ENCODE results near the gene GRIN2D. TPM values are rescaled to one million over a fixed set of nuclear protein-coding genes. Genes with fewer than 3 reads are reported as not detected.

GRIN2D gene
- total RNA-seq, 6 experiments from 2014 or later = 0.09 to 0.29 (median 0.22) TPM

DNA sequence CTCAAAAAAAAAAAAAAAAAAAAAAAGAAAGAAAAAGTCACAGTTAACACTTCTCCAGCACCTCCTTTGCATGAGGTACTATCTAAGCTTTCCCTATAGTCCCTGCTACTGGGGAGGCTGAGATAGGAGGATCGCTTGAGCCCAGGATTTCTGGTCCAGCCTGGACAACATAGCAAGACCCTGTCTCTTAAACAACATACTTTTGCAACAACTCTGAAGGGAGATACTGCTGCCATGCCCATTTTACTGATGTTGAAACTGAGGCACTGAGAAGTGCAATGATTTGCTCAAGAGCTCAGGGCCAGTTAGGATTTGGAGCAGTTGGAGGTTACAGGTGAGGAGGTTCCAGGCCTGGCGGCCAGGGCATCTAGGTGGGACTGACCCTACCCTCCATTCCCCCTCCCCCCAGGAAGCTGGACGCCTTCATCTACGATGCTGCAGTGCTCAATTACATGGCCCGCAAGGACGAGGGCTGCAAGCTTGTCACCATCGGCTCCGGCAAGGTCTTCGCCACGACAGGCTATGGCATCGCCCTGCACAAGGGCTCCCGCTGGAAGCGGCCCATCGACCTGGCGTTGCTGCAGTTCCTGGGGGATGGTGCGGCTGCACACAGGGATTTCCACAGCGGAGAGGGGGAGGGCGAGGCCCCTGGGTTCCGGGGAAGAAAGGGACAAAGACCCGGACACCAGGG, 48.0 kb downstream of the GRIN2D start:
- TF ChIP-seq POLR2A (IDR thresholded peaks at IDR 0.05) = no peak
- Histone ChIP-seq H3K9me3 (no peaks in the 10 kb centered on the region), H3K4me3 (no peak overlapping the region), H3K27ac (no peak overlapping the region), H3K4me1 (peaks cover 0 to 15% (median 6%) of the 10 kb centered on the region in 4 donors), H3K27me3 (peaks cover 0 to 5% of the 10 kb centered on the region in 2 donors), H3K36me3 (no peaks in the 10 kb centered on the region)
- WGBS (ENCODE audit: insufficient coverage, low coverage, low lambda C conversion rate, missing lambda C conversion rate) = 93% methylated on average over 3 of the region's 20 CpGs
- intact Hi-C loops (cut with DNase I) = no loop called here
- ATAC-seq (no peak), DNase-seq (no peak)

DNA sequence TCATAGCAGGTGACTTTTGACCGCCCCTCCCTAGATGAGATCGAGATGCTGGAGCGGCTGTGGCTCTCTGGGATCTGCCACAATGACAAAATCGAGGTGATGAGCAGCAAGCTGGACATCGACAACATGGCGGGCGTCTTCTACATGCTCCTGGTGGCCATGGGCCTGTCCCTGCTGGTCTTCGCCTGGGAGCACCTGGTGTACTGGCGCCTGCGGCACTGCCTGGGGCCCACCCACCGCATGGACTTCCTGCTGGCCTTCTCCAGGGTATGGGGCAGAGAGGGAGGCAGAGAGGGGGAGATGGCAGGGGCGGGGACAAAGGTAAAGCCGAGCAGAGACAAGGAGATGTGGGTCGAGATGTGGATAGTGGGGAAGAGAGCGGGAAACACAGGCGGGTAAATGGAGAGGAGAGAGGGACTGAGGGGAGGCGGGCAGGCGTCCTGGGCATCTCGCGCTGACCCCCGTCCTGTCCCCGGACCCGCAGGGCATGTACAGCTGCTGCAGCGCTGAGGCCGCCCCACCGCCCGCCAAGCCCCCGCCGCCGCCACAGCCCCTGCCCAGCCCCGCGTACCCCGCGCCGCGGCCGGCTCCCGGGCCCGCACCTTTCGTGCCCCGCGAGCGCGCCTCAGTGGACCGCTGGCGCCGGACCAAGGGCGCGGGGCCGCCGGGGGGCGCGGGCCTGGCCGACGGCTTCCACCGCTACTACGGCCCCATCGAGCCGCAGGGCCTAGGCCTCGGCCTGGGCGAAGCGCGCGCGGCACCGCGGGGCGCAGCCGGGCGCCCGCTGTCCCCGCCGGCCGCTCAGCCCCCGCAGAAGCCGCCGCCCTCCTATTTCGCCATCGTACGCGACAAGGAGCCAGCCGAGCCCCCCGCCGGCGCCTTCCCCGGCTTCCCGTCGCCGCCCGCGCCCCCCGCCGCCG, 48.9 kb downstream of the GRIN2D start:
- intact Hi-C loops (cut with DNase I) = no loop called here
- WGBS (ENCODE audit: insufficient coverage, low coverage, low lambda C conversion rate, missing lambda C conversion rate) = 79% methylated on average over 13 of the region's 94 CpGs

DNA sequence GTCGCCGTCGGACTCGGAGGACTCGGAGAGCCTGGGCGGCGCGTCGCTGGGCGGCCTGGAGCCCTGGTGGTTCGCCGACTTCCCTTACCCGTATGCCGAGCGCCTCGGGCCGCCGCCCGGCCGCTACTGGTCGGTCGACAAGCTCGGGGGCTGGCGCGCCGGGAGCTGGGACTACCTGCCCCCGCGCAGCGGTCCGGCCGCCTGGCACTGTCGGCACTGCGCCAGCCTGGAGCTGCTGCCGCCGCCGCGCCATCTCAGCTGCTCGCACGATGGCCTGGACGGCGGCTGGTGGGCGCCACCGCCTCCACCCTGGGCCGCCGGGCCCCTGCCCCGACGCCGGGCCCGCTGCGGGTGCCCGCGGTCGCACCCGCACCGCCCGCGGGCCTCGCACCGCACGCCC, 49.8 kb downstream of the GRIN2D start:
- H3K27me3 ChIP-seq = peaks cover 0 to 5% of the 10 kb centered on the region in 2 donors
- DNase-seq (no peak), ATAC-seq (no peak)
- TF ChIP-seq POLR2A (IDR thresholded peaks at IDR 0.05) = no peak
- TF ChIP-seq, protein P1, sequence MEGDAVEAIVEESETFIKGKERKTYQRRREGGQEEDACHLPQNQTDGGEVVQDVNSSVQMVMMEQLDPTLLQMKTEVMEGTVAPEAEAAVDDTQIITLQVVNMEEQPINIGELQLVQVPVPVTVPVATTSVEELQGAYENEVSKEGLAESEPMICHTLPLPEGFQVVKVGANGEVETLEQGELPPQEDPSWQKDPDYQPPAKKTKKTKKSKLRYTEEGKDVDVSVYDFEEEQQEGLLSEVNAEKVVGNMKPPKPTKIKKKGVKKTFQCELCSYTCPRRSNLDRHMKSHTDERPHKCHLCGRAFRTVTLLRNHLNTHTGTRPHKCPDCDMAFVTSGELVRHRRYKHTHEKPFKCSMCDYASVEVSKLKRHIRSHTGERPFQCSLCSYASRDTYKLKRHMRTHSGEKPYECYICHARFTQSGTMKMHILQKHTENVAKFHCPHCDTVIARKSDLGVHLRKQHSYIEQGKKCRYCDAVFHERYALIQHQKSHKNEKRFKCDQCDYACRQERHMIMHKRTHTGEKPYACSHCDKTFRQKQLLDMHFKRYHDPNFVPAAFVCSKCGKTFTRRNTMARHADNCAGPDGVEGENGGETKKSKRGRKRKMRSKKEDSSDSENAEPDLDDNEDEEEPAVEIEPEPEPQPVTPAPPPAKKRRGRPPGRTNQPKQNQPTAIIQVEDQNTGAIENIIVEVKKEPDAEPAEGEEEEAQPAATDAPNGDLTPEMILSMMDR (IDR thresholded peaks at IDR 0.05) = no peak
- H3K36me3 ChIP-seq = peaks cover 0 to 12% (median 3%) of the 10 kb centered on the region in 4 donors
- no peak overlapping the region for H3K27ac ChIP-seq
- H3K4me1 ChIP-seq = peaks cover 0 to 17% (median 8%) of the 10 kb centered on the region in 4 donors
- peak overlapping the region in 1 of 3 donors; percentile 16 for H3K4me3 ChIP-seq
- 8% methylated on average over 5 of the region's 60 CpGs for WGBS (ENCODE audit: insufficient coverage, low coverage, low lambda C conversion rate, missing lambda C conversion rate)
- no peaks in the 10 kb centered on the region for H3K9me3 ChIP-seq
- intact Hi-C loops (cut with DNase I) = no loop called here

More for the DNA sequence above, 48.9 kb downstream of the GRIN2D start:
- no peak for TF ChIP-seq POLR2A (IDR thresholded peaks at IDR 0.05)
- TF ChIP-seq, protein P1 (IDR thresholded peaks at IDR 0.05) = no peak
- Histone ChIP-seq H3K4me1 (peaks cover 0 to 17% (median 8%) of the 10 kb centered on the region in 4 donors), H3K36me3 (peaks cover 0 to 4% (median 2%) of the 10 kb centered on the region in 4 donors), H3K9me3 (no peaks in the 10 kb centered on the region), H3K4me3 (no peak overlapping the region), H3K27ac (no peak overlapping the region), H3K27me3 (peaks cover 0 to 5% of the 10 kb centered on the region in 2 donors)
- no peak for DNase-seq
- no peak for ATAC-seq

Other genes with a start within 250 kb of the GRIN2D start
- 10 to 100 TPM in 2 of 6 experiments, 1 to 10 TPM in 4; 5.2 to 16.6 (median 7.7) TPM for gene LIG1, start 223.3 kb upstream of the GRIN2D start, total RNA-seq
- 1 to 10 TPM; 1.5 to 2.5 (median 2.0) TPM for gene ZSWIM9, start 223.0 kb upstream of the GRIN2D start, total RNA-seq
- gene CARD8, start 137.8 kb upstream of the GRIN2D start, total RNA-seq = 10 to 100 TPM; 15.4 to 24.5 (median 19.8) TPM
- gene ZNF114, start 123.6 kb upstream of the GRIN2D start, total RNA-seq = under 1 TPM in 1 of 6 experiments, not detected in 5; 0.49 TPM
- gene EMP3, start 68.1 kb upstream of the GRIN2D start, total RNA-seq = 10 to 100 TPM in 1 of 6 experiments, 1 to 10 TPM in 5; 2.8 to 14.2 (median 5.6) TPM
- gene TMEM143, start 29.7 kb upstream of the GRIN2D start, total RNA-seq = 10 to 100 TPM in 3 of 6 experiments, 1 to 10 TPM in 3; 6.5 to 15.1 (median 9.8) TPM
- under 1 TPM in 1 of 6 experiments, not detected in 5; 0.80 TPM for gene SYNGR4, start 29.3 kb upstream of the GRIN2D start, total RNA-seq
- 10 to 100 TPM; 69.1 to 83.1 (median 77.1) TPM for gene KDELR1, start 2.1 kb upstream of the GRIN2D start, total RNA-seq
- 10 to 100 TPM; 14.7 to 31.0 (median 17.6) TPM for gene GRWD1, start 52.3 kb downstream of the GRIN2D start, total RNA-seq
- gene KCNJ14, start 61.9 kb downstream of the GRIN2D start, total RNA-seq = under 1 TPM; 0.22 to 0.44 (median 0.31) TPM
- 10 to 100 TPM in 5 of 6 experiments, 1 to 10 TPM in 1; 7.7 to 22.7 (median 13.5) TPM for gene CYTH2, start 75.7 kb downstream of the GRIN2D start, total RNA-seq
- gene LMTK3, start 118.2 kb downstream of the GRIN2D start, total RNA-seq = under 1 TPM in 5 of 6 experiments, not detected in 1; 0.09 to 0.31 (median 0.12) TPM
- under 1 TPM in 1 of 6 experiments, not detected in 5; 0.61 TPM for gene SULT2B1, start 158.5 kb downstream of the GRIN2D start, total RNA-seq
- gene SPACA4, start 213.1 kb downstream of the GRIN2D start, total RNA-seq = not detected
- gene FAM83E, start 221.4 kb downstream of the GRIN2D start, total RNA-seq = under 1 TPM in 2 of 6 experiments, not detected in 4; 0.22 to 0.37 TPM
- gene RPL18, start 225.5 kb downstream of the GRIN2D start, total RNA-seq = 100 to 1,000 TPM; 355 to 867 (median 385) TPM
- 10 to 100 TPM; 11.4 to 30.1 (median 17.2) TPM for gene SPHK2, start 225.8 kb downstream of the GRIN2D start, total RNA-seq
- 10 to 100 TPM in 2 of 6 experiments, 1 to 10 TPM in 4; 1.8 to 11.6 (median 3.3) TPM for gene DBP, start 243.7 kb downstream of the GRIN2D start, total RNA-seq